Measurements from ENCODE around the gene PSMB7. TPM values are rescaled to one million over a fixed set of nuclear protein-coding genes. Genes with fewer than 3 reads are reported as not detected.
A peak's percentile ranks its signal among the peaks of the same experiment; 100 is the strongest.

The PSMB7 gene
- polyA plus RNA-seq, 4 donors, result 191 to 243 (median 218) TPM

DNA sequence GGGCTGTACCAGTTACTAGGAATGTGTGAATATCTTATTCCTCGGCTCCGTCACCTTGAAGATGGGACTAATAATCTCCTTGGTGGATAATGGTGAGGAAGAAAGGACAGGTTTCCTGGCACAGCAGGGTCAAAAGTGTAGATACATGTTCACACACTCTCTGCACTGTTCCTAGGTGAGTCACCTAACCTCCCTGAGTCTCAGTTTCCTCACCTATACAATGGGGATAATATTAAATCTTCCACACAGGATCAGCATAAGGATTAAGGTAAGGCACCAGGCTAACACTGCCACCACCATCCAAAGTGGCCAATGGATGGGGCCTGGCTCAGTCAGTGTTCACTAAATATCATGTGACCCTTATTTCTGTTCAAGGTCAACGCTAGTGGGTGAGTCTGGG lies 66.9 kb downstream of the PSMB7 start:
- DNase-seq (ENCODE audit: low read depth in 4 of 4, low spot score in 2 of 4), result no peak

DNA sequence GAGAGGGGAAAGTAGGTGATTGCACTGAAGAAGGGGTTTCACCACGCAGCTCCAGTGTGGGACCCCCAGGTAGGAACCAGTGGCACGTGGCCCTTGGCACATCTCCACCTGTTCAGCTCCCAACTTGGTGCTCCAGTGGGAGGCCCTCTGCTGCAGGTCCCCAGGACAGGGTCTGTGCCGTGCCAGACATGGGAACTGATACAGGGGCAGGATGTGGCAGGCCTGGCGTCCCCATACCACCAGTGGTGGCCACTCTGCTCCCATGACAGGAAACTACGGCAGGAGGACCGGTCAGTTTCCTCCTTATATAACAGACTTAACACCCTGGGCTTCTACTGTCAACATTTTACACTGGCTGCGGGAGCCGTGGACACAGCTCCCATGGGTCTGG lies 67.3 kb downstream of the PSMB7 start:
- DNase-seq (ENCODE audit: low read depth in 4 of 4, low spot score in 2 of 4), result no peak

DNA sequence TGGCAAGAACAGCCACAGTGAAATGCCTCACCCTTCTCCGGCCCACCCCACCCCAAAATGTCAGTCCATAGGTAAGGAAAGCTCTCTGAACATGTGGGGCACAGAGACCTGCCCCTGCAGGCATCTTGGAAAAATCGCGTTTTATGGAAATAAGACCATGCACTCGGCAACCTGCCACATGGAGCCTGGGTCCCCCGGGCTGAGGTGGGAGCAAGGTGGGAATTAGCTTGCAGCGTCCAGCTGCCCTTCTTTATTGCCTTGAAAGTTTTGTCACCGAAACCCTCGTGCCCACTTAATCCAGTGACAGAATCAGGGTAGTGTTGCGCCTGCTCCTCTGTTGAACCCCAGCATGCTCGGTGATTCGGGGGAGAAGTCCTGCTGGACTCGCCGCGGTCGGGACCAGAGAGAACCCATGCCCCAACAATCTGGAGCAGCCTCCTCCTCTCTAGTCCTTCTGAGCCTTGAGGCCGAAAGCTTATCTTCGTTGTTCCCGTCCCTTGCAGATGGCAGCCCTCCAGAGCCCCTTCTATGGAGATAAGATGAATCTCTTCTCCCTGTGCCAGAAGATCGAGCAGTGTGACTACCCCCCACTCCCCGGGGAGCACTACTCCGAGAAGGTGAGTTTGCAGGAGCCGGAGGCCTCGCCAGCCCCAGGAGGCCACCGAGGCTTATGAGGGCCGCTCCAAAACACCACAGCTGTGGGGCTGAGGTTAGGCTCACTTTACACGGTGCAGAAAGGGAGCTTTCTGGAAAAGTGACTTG lies 67.9 kb downstream of the PSMB7 start:
- DNase-seq (ENCODE audit: low read depth in 4 of 4, low spot score in 2 of 4), result no peak

DNA sequence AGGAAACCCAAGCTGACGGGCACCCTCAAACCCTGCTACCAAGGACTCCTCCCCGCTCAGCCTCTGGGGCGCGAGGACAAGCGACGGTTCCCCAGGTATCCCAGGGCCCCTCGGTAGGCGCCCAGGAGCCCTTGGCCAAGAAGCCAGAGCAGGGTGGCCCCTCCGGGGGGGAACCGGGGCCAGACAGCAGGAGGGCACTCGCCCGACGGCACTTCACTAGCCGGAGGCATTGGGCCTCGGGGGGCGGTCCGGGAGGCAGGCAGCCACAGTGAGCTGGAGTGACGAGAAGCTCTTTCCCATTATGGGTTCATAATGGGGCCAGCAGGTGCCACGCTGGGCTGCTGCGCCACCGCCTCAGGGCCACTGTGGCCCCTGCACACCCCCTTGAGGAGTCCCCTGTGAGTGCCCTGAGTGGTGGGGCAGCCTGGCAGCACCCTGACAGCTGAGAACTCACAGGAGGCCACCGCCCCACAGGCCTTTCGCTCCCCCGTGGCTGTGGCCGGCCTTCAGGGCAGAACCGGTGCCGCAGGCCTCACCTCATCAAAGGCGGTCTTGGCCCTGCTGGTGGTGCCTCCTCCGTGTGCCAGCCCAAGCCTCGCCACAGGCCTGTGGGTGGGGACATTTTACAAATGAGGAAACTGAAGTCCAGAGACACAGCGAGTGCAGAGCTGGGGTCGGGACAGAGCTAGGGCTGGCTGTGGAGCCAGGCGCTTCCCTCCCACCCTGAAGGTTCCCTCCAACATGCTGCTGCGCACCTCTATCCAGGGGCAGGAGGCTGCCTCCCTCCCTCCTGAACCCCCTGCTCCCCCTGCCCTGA lies 68.7 kb downstream of the PSMB7 start:
- no peak for DNase-seq (ENCODE audit: low read depth in 4 of 4, low spot score in 2 of 4)

DNA sequence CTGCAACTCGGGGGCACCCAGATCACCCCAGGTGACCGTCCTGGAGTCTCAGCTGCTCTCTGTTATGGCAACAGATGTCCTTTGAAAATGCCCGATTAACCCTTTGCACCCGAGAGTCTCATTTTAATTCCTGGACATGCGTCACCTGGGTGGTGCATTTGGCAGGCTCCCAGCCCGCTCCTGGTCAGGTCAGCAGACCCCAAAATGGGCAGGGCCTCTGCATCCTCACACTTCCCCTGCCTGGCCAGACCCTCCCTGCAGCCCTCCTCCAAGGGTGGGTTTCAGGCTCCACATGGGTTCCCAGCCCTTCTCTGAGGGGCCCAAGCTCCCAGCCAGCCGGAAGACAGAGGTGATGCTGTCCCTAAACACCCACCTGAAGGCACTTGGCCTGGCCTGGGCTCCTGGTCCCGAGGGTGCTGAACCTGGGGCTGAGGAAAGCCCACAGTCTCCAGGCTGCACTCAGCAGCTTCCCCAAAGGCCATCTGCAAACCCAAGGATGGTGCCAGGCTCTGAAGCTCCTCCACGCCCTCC lies 69.4 kb downstream of the PSMB7 start:
- no peak for DNase-seq (ENCODE audit: low read depth in 4 of 4, low spot score in 2 of 4)

DNA sequence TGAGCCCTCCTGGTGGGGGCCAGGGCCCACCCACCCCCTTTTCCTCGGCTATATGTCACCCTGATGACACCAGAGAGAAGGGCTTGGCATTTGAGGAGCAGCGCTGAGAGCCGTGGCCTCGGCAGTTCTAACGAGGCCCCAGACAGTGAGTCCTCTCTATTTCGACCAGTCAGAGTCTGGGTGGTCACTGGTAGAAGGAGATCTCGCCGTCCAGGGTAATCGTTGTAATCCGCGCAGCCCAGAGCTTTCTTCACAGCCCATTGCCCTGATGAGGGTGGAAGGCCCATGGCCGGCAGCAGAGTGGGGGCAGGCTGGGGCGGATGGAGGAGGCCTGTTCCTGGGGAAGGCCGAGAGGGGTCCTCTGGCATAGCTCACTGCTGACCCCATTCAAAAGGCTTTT lies 70.2 kb downstream of the PSMB7 start:
- no peak for DNase-seq (ENCODE audit: low read depth in 4 of 4, low spot score in 2 of 4)

DNA sequence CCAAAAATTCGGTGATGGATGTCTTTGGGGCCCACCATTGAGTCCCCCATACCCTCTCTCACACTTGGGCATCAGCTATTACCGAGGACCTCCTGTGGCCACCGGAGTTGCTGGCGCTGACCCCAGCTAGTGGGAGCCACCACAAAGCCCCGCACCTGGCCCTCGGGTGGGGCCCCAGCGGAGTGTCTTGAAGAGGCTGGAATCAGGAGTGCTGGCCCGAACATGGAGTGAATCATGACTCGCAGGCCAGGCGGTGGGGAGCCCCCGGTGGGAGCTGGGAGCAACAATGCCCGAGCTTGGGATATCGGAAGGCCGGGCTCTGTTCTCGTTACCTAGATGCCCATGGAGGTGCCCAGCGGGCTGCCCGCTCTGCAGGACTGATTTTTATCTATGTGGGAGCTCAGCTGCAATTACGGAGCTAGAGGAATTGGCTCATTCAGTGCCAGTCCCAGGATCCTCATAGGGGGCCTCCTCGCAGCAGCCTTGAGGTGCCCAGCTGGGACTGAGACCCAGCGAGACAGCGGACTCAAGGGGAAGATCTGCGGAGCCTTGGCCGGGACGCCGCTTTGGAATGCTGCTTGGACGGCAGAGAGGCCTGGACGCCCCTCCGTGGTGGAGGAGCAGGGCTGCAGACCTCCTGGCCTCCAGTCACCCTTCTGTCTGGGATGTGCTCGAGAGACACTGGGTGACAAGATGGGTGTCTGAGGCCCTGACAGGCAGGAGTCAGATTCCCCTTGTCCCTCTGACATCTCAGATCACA lies 70.8 kb downstream of the PSMB7 start:
- no peak for DNase-seq (ENCODE audit: low read depth in 4 of 4, low spot score in 2 of 4)

DNA sequence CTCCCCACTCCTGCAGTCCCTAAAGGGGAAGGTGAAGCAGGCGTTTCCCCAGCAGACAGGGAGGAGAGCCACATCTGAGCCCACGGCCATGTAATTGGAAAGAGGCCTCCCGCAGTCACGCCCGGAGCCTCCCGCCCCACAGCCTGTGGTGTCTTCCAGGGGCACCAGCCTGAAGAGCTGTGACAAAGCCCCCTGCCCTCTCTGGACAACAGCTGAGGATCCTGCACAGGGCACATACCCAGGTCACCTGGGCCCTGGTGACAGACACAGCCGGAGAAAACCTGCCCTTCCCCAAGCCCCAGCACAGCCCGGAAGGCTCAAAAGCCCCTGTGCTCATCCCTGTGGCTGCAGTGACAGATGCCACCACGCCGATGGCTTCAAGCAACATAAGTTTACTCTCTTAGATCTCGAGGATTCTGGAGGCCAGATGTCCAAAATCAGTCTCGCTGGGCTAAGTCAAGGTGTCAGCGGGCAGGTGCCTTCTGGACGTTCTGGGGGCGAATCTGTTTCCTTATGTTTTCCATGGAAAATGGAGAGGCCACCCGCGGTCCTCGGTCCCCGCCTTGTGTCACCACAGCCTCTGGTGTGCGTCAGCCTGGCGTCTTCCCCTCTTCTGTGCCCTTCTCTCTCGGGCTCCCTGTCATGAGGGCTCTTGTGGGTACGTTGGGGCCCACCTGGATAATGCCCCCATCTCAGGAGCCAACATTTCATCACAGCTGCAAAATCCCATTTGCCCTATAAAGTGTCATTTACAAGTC lies 71.5 kb downstream of the PSMB7 start:
- no peak for DNase-seq (ENCODE audit: low read depth in 4 of 4, low spot score in 2 of 4)

DNA sequence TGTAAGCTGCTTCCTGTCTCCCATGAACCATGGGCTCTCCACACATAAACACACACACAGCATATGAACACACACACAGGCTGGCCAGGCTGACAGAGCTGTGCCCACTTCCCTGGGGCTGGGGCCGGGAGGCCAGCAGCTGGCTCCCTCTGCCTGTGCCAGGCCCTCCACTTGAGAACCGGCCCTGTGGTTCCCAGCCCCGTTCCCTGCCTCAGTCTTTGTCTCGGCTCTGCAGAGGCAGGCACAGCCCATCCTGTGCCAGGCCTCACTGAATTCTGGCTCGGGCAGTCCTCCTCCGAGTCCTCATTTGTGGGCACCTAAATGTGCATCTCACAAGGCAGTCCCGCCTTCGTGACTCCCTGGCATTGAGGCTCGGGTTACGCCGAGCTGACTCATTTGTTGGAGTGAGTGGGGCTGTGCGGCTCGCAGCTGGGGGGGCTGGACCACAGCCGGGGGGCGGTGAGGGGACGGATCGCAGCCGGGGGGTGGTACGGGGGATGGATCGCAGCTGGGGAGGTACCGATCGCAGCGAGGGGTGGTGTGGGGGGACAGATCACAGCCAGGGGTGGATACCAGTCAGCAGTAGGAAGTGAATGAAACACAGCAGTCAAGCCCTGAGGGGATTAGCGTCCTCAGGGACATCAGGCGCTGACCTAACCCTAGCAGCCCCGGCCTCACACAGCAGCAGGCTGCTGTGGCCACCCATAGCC lies 72.3 kb downstream of the PSMB7 start:
- DNase-seq (ENCODE audit: low read depth in 4 of 4, low spot score in 2 of 4), result peak in 2 of 4 donors; percentile 52 to 62

DNA sequence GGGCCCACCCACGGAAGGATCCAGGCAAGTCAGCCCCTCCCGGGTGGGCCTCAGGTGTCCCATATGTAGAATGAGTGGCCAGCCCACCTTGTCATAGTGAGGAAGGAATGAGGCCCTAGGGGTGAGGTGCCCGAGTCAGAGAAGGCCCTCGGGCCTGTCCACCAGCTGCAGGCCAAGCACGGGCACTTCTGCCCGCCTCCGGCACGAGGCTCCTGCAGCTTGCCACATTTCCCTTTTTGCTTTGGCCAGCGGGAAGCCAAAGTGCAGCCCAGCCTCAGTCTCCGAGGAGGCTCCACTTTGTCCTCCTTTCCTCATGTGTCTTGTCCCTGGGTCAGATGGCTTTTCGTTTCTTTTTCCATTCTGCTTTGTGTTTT lies 72.9 kb downstream of the PSMB7 start:
- no peak for DNase-seq (ENCODE audit: low read depth in 4 of 4, low spot score in 2 of 4)

DNA sequence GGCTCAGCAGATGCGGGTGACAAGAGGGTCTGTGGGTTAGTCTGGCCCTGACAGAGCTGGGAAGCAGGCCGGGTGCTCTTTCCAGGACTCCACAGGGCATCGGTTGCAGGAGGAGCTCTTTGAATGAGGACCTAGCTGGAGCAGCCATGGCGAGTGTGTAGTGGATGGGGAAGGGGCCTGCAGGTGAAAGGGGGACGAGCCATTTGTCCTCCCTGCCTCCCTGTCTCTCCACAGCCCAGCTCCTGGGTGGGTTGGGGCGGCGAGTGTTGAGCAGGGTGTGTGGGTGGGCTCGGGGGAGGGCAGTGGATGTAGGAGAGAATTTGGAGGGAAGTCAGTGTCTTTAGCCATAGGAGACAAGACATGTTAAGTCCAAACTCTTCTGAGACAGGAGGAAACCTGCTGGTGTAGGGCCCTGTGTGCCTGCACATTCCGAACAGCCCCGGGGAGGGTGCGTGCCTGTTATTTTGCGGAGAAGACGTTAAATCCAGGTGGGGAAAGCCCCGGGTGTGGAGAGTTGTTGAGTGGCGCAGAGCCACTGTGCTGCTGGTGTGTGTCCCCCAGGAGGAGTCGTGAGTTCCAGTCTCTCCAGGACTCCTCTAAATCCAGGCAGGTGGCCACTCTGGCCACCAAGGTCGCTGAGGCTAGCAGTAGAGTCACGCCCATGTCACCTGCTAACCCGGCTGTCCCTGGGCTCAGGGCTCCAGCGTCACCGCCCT lies 73.6 kb downstream of the PSMB7 start:
- DNase-seq (ENCODE audit: low read depth in 4 of 4, low spot score in 2 of 4), result no peak

DNA sequence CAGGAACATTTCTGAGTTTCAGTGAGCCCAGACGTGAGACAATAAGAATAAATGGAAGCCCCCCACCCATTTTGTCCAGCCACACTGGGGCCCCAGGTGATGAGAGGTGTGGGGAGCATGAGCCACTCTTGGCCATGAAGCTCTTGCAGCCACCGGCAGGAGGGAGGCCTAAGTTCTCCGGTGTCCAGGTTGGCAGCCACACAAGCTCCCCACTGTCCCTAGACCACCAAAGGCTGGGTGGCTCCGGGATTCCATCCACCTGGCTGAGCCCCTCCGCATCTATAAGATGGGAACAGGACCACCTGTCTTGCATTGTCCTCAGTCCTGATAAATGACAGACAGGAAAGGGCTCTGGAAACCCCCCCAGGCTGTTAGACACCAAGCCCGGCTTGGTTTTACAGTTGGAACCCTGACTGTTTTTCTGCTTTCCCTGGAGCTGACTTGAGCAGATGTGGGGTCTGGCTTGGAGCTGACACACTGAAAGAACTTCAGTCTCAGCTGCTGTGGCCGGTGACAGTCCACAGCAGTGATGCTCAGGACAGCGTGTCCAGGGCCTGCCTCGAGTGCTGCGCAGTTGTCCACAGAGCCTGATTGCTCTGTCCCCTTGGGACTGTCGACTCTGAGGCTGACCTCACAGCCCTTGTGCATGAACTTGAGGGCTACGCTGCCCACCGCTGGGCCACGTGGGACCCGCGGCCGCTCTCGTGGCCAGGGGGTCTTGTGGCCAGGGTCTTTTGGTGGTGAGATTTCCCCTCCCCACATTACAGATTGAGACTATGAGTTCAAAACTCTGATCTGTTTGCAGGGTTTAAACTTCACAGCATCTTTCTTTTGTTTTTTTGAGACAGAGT lies 74.8 kb downstream of the PSMB7 start:
- DNase-seq (ENCODE audit: low read depth in 4 of 4, low spot score in 2 of 4), result no peak

DNA sequence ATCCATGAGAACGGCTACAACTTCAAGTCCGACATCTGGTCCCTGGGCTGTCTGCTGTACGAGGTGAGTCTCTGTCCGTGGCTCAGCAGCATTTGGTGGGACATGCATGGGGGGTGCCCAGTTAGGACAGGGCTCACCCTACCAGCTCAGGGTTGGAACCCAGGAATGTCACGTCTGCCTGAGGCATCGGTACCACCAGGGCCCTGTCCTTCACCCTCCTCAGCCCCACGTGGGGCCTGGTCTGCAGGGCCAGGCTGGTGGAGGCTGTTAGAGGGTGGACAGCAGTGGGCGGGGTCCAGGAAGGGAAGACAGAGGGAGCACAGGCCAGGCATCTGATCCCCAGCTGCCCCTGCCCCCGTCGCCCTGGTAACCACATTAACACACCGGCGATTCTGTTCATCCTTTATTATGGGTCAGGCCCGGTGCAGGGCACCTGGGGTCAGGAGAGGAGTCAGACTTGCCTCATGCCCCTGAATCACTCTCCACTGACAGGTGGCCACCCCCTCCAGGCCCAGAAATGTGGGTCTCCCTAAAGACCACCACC lies 75.6 kb downstream of the PSMB7 start:
- DNase-seq (ENCODE audit: low read depth in 4 of 4, low spot score in 2 of 4), result no peak

DNA sequence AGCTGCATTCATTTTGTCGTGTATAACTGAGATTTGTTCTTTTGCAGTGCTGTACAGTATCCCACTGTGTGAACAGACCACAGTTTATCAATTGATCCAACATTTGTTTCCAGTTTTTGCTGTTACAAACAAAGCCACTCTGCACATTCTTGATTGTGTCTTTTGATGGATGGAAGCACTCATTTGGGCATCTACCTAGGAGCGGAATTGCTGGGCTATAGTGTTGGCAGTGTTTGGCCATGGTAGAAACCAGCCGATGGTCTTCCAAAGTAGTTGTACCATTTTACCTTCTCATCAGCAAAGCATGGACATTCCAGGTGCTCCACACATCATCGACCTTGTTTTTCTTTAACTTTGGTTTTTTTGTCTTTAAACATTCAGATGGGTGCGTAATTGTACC lies 77.7 kb downstream of the PSMB7 start:
- DNase-seq (ENCODE audit: low read depth in 4 of 4, low spot score in 2 of 4), result no peak

DNA sequence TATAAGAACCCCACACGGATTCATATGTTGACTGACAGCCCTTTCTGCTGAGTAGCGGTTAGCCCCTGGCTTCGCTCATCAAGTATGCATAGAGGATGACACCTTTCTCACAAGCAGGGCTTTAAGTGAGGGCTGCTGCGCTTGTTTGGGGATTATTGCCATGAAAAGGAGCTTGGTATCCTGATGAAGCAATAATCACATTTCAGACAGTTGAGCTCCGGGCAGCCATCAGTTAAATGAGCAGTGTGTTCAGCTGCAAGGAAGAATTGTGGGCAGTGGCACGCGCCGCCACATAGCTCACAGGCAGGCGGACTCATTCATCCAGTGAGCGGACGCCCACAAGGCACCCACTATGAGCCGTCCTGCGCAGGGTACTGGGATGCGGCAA lies 79.9 kb downstream of the PSMB7 start:
- no peak for DNase-seq (ENCODE audit: low read depth in 4 of 4, low spot score in 2 of 4)

DNA sequence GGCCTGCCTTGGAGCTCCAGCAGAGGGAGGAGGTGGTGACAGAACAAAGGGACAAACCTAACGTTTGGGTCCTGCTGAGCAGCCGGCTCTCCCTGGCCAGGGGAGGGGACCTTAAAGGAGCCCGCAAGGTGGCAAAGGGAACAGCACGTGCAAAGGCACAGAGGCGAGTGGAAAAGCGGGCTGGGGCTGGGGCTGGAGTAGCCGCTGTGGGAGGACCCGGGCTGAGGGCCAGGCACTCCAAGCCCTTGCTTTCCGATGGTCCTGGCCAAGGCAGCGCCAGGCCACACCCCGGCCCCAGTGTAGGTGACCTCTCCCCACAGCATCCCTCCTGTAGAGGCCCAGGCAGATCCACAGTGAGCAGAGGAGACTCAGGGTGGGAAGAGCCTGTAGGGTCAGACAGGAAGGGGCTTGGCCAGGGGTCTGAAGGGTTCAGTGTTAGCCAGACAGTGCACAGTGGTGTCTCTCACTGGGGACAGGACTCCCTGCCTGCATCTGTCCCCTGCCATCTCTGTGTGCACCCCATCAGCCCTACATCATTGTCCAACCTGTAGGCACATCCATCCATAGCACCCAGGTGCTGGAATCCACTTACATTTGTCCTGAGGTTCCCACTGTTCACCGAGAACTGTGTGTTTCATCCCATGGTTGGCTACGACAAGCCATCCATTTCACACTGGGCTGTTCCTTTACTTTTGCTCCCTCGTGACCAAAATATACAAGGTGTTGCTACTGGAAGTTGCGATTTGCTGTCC lies 80.5 kb downstream of the PSMB7 start:
- no peak for DNase-seq (ENCODE audit: low read depth in 4 of 4, low spot score in 2 of 4)

DNA sequence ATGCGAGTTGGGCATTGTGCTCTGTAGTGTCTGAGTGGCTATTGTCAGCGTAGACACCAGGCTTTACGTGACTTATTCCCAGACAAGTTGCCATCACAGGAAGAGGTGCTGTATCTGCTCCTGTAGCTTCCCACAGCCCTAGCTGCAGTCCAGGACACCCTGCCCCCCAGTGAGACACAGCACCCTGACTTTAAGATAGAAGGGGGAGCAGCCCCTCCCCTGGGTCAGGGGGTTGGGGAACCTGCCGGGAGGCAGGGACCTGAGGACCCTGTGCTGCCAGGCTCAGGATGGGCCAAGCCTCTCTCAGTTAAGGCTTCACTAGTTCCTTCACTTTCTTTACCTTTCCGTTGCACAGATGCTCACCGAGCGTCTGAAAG lies 82.1 kb downstream of the PSMB7 start:
- DNase-seq (ENCODE audit: low read depth in 4 of 4, low spot score in 2 of 4), result no peak

Data from left renal cortex interstitium (tissue), 4 donors.